CD1c-positive myeloid dendritic cell (primary cell): Measurements from ENCODE around the gene PTGDR.
A peak's percentile ranks its signal among the peaks of the same experiment; 100 is the strongest.

ENCODE experiments used
- DNase-seq: peaks from one replicate; pipeline ENCODE4 v3.0.0-alpha.2; 2016; ENCODE audit errors: extremely low spot score

Gene PTGDR

GRCh38 chr14:52312931-52313355 is 45.4 kb downstream of the PTGDR start:
- peak; percentile 88 for DNase-seq

- DNase-seq, result peak; percentile 53
Observed at GRCh38 chr14:52313462-52313861, 46.0 kb downstream of the PTGDR start.

DNA sequence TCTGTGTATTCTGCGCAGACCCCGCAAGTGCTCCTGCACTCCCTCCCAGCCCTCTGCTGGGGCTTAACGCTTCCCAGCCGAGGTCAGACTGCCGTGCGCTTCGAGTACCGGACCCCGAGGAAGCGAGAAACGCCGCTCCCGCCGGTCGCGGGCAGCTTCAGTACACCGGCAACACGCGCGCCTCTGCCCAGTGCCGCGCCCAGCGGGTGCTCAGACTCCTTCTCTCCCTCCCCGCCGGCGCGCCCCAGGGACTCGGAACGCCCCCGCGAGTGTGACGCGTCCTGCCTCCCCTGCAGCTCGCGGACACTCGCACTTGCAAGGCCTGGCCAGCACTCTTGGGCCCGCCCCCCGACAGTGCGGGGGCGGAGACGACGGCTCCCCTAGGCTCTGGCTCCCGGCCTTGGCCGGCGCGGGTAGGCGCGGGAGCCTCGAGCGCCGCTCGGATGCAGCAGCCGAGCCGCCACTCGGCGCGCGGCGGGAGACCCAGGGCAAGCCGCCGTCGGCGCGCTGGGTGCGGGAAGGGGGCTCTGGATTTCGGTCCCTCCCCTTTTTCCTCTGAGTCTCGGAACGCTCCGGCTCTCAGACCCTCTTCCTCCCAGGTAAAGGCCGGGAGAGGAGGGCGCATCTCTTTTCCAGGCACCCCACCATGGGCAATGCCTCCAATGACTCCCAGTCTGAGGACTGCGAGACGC is 46.6 kb downstream of the PTGDR start, which contains the start of gene PTGER2:
Gene PTGER2 (plus strand): TSS at position 410 of the 692 bp plus-strand sequence. CDS start 237 bp downstream, at position 647.
- DNase-seq, result peak; percentile 99

DNA sequence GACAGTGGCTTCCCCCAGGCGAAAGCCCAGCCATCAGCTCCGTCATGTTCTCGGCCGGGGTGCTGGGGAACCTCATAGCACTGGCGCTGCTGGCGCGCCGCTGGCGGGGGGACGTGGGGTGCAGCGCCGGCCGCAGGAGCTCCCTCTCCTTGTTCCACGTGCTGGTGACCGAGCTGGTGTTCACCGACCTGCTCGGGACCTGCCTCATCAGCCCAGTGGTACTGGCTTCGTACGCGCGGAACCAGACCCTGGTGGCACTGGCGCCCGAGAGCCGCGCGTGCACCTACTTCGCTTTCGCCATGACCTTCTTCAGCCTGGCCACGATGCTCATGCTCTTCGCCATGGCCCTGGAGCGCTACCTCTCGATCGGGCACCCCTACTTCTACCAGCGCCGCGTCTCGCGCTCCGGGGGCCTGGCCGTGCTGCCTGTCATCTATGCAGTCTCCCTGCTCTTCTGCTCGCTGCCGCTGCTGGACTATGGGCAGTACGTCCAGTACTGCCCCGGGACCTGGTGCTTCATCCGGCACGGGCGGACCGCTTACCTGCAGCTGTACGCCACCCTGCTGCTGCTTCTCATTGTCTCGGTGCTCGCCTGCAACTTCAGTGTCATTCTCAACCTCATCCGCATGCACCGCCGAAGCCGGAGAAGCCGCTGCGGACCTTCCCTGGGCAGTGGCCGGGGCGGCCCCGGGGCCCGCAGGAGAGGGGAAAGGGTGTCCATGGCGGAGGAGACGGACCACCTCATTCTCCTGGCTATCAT is 47.3 kb downstream of the PTGDR start:
- peak; percentile 54 for DNase-seq

- DNase-seq, result peak; percentile 86
Observed at GRCh38 chr14:52315355-52315718, 47.8 kb downstream of the PTGDR start.

- peak; percentile 11 for DNase-seq
Observed at GRCh38 chr14:52318062-52318461, 50.6 kb downstream of the PTGDR start.

DNA sequence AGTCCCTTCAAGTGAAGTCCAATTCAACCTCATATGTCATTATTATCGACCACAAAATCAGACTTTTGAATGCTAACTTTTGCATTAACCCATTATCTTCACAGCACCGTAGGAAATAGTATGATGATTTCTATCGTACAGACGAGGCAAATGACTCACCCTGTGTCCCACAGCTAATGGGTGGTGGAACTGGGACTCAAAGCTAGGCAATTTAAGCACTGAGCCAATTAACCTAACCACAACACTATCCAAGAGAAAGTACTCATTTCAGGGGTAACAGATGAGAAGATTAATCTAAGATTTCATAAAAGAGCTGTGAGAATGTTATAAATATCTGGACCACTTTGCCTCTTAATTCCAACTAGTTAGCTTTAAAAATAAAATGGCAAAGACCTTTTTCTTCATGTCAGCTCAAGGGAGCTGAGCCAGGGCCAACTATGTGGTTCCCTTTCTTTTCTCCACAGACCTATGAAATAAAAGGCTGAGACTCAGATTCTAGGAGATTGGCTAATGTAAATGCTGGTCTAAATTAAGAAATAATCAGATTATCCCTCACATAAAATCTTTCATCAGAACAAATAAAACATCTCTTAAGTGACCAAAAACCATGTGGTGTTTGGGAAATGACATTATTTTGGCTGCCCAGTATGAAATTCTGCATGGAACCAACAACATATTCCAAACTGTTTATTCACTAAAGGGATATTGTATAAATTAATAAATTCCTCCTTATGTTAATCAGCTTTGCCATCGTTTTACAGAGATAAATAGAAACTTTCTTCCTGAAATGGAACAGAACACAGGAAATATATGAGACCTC is 51.5 kb downstream of the PTGDR start:
- DNase-seq, result no peak

GRCh38 chr14:52319919-52320318 is 52.4 kb downstream of the PTGDR start:
- no peak for DNase-seq

DNA sequence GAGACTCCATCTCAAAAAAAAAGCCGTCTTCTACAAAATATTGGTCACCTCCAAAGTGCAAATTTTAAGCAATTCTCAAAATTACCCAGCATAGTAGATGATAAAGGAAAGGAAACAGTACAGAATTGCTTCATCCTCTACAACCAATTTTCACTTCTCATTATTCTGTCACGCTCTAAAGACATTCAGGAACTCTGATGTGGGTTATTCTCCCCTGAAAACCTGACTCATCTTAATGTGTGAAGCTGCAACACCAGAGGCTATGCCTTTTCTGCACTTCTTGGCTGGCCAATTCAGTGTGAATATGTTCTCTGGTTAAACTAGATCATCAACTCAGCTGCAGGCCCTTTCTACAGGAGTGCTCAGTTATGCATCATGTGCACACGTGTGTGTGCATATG is 57.6 kb downstream of the PTGDR start:
- DNase-seq, result peak; percentile 94

GRCh38 chr14:52325630-52326029 is 58.1 kb downstream of the PTGDR start:
- no peak for DNase-seq
